Right lobe of liver (tissue), 6 donors: ENCODE results near the gene ZBTB17. TPM values are rescaled to one million over a fixed set of nuclear protein-coding genes. Genes with fewer than 3 reads are reported as not detected.
"Not testable (repeated sequence)": the region's sequence is repeated elsewhere in the genome, so short reads cannot be mapped to it uniquely, and the experiment has no call there.

Source experiments
- ATAC-seq, 4 donors: fragments of 200-7000 bp; cut with Tn5 transposase; one replicate each; pipeline ENCODE4 v1.9.1; 2020; ENCODE audit warnings: mild to moderate bottlenecking in 4 of 4, moderate library complexity in 4 of 4
- DNase-seq, 3 donors: peaks; one replicate each; pipeline ENCODE4 v3.0.0-alpha.2; 2020
- H3K27ac ChIP-seq, 3 donors: fragments of 200-600 bp; one replicate each; pipeline ENCODE4 v1.8.0; 2022
- H3K27me3 ChIP-seq, 2 donors: fragments of 200-600 bp; one replicate each; pipeline ENCODE4 v1.8.0; 2022
- H3K36me3 ChIP-seq, 4 donors: fragments of 200-600 bp; sonication (generic) in 1 of 4; one replicate each; pipeline versions ENCODE4 v1.5.1 to v1.8.0; 2017 to 2022; ENCODE audit warnings: control low read depth in 1 of 4
- H3K4me1 ChIP-seq, 4 donors: fragments of 200-600 bp; sonication (generic) in 1 of 4; one replicate each; pipeline versions ENCODE4 v1.5.1 to v1.8.0; 2017 to 2022; ENCODE audit warnings: control low read depth in 1 of 4
- H3K4me3 ChIP-seq, 3 donors: fragments of 200-600 bp; one replicate each; pipeline ENCODE4 v1.8.0; 2022
- H3K9me3 ChIP-seq, 4 donors: fragments of 200-600 bp; sonication (generic) in 1 of 4; one replicate each; pipeline versions ENCODE4 v1.5.1 to v1.8.0; 2017 to 2022; ENCODE audit warnings: control low read depth in 1 of 4
- CTCF ChIP-seq, 4 donors: fragments of 200-600 bp in 3 of 4; fragments of 450-650 bp in 1 of 4; IDR thresholded peaks; one replicate each; pipeline versions ENCODE4 v1.5.1 to v1.8.0; 2016 to 2022; ENCODE audit warnings: antibody characterized with exemption in 4 of 4, mild to moderate bottlenecking in 2 of 4
- POLR2A ChIP-seq: fragments of 450-650 bp; IDR thresholded peaks from one replicate; pipeline ENCODE4 v1.6.1; 2017; ENCODE audit warnings: antibody characterized with exemption, mild to moderate bottlenecking
- WGBS: methylation state at CpG from one replicate; pipeline ENCODE4 v1.1.6; 2018; ENCODE audit warnings: low coverage, low lambda C conversion rate; ENCODE audit not compliant: insufficient coverage; ENCODE audit errors: missing lambda C conversion rate; 5-methylcytosine and 5-hydroxymethylcytosine counted together
- intact Hi-C, 2 donors: fragments of 100-400 bp; cut with DNase I; formaldehyde crosslinking; loops; one replicate each; pipeline versions ENCODE4 v1.11.2 to v1.14.1; 2022
- total RNA-seq, 6 experiments: library from RNA; depleted of rRNA in 2 of 6; stranded (reverse); fragments of >200 nt in 2 of 6; fragmentation: NEBNext Ultra II Directional in 3 of 6; extraction: Animal tissue kit (Norgen Biotek cat#: 25700) in 3 of 6; gene quantifications; one replicate each; pipeline versions ENCODE4 v1.1.0 to v1.2.4, GENCODE V29; 2016 to 2023
- donor health status: DM: no; HTN: yes; CAD: no.
- donor health status: DM: no; HTN: no; CAD: no.
- donor health status: DM: no; HTN: no; CAD: no.
- donor health status: DM: no; HTN: yes; CAD: no.
- donor health status: DM: no; HTN: yes; CAD: no.

ZBTB17 gene
- total RNA-seq, 6 experiments from 2014 or later: 9.2 to 13.3 (median 11.0) TPM

- DNase-seq: no peak
- Histone ChIP-seq H3K4me3 (no peak overlapping the region), H3K27ac (no peak overlapping the region), H3K9me3 (no peaks in the 10 kb centered on the region), H3K27me3 (no peaks in the 10 kb centered on the region), H3K4me1 (peaks cover 0 to 8% (median 0%) of the 10 kb centered on the region in 4 donors), H3K36me3 (no peaks in the 10 kb centered on the region)
- no peak for TF ChIP-seq POLR2A
- intact Hi-C loops: no loop called here
- 40% methylated on average over 1 of the region's 1 CpG for WGBS
- ATAC-seq: no peak
Observed at GRCh38 chr1:15983275-15983674, 7.4 kb upstream of the ZBTB17 start.

GRCh38 chr1:15981679-15982078, 5.8 kb upstream of the ZBTB17 start:
- intact Hi-C loops: no loop called here
- Histone ChIP-seq H3K27ac (no peak overlapping the region), H3K27me3 (no peaks in the 10 kb centered on the region), H3K4me3 (no peak overlapping the region), H3K4me1 (peaks cover 0 to 8% (median 0%) of the 10 kb centered on the region in 4 donors), H3K9me3 (no peaks in the 10 kb centered on the region), H3K36me3 (no peaks in the 10 kb centered on the region)
- TF ChIP-seq CTCF (IDR thresholded peaks at IDR 0.05) (no peak), POLR2A (no peak)
- 69% methylated on average over 3 of the region's 3 CpGs for WGBS
- ATAC-seq (no peak), DNase-seq (no peak)

- H3K27ac ChIP-seq, intact Hi-C loops, H3K4me3 ChIP-seq, H3K9me3 ChIP-seq, ATAC-seq, H3K27me3 ChIP-seq, DNase-seq, H3K36me3 ChIP-seq: not testable (repeated sequence)
- peaks cover 0 to 15% (median 0%) of the 10 kb centered on the region in 4 donors for H3K4me1 ChIP-seq
- WGBS: 81% methylated on average over 4 of the region's 4 CpGs
Observed at GRCh38 chr1:15977947-15978346, 2.0 kb upstream of the ZBTB17 start.

GRCh38 chr1:15975358-15975804, 520 bp downstream of the ZBTB17 start:
- intact Hi-C loops: no loop called here
- peak overlapping the region; percentile 79 to 90 (median 82) for H3K4me3 ChIP-seq
- no peaks in the 10 kb centered on the region for H3K9me3 ChIP-seq
- H3K27me3 ChIP-seq: no peaks in the 10 kb centered on the region
- DNase-seq: peak in 2 of 3 donors; percentile 64 to 77
- H3K36me3 ChIP-seq: peaks cover 0 to 12% (median 0%) of the 10 kb centered on the region in 4 donors
- peaks cover 0 to 10% (median 0%) of the 10 kb centered on the region in 4 donors for H3K4me1 ChIP-seq
- ATAC-seq: peak; percentile 65 to 78 (median 77)
- H3K27ac ChIP-seq: peak overlapping the region in 2 of 3 donors; percentile 56 to 83
- 2% methylated on average over 22 of the region's 47 CpGs for WGBS
- TF ChIP-seq CTCF (IDR thresholded peaks at IDR 0.05): peak in 1 of 4 donors; percentile 15
- no peak for TF ChIP-seq POLR2A

- peak overlapping the region; percentile 79 to 90 (median 82) for H3K4me3 ChIP-seq
- no peak for TF ChIP-seq POLR2A
Observed at GRCh38 chr1:15974855-15975254, 1.0 kb downstream of the ZBTB17 start.

GRCh38 chr1:15973772-15974171, 2.1 kb downstream of the ZBTB17 start:
- TF ChIP-seq CTCF (IDR thresholded peaks at IDR 0.05) (no peak), POLR2A (no peak)
- no peak overlapping the region for H3K27ac ChIP-seq
- peaks cover 0 to 16% (median 0%) of the 10 kb centered on the region in 4 donors for H3K36me3 ChIP-seq
- peaks cover 0 to 10% (median 0%) of the 10 kb centered on the region in 4 donors for H3K4me1 ChIP-seq
- ATAC-seq: no peak
- WGBS: 94% methylated on average over 4 of the region's 4 CpGs
- DNase-seq: no peak
- H3K4me3 ChIP-seq: no peak overlapping the region
- no peaks in the 10 kb centered on the region for H3K27me3 ChIP-seq
- intact Hi-C loops: no loop called here
- H3K9me3 ChIP-seq: no peaks in the 10 kb centered on the region

More at GRCh38 chr1:15974855-15975254, 1.0 kb downstream of the ZBTB17 start:
- no peak for DNase-seq
- WGBS: 43% methylated on average over 7 of the region's 9 CpGs
- Histone ChIP-seq H3K4me1 (peaks cover 0 to 10% (median 0%) of the 10 kb centered on the region in 4 donors), H3K9me3 (no peaks in the 10 kb centered on the region), H3K27ac (peak overlapping the region in 1 of 3 donors; percentile 56), H3K36me3 (peaks cover 0 to 12% (median 0%) of the 10 kb centered on the region in 4 donors), H3K27me3 (no peaks in the 10 kb centered on the region)
- ATAC-seq: no peak
- intact Hi-C loops: no loop called here
